GM12878 (cell line): ENCODE results near the gene CYP1A2. TPM values are rescaled to one million over a fixed set of nuclear protein-coding genes. Genes with fewer than 3 reads are reported as not detected.

Source experiments
- CEBPZ ChIP-seq: fragments of 150-350 bp; IDR thresholded peaks from 2 replicates; pipeline ENCODE4 v1.6.1; 2016; ENCODE audit warnings: low read depth, low read length
- FOXM1 ChIP-seq: IDR thresholded peaks from 2 replicates; pipeline ENCODE4 v1.6.1; 2012; ENCODE audit warnings: low read depth, mild to moderate bottlenecking, inconsistent platforms, low read length, moderate library complexity
- KDM1A ChIP-seq: fragments of 200-600 bp; sonication (generic); IDR thresholded peaks from 2 replicates; pipeline ENCODE4 v1.6.1; 2016; ENCODE audit warnings: borderline replicate concordance
- MAX ChIP-seq: IDR thresholded peaks from 2 replicates; pipeline ENCODE4 v1.6.1; 2012; ENCODE audit warnings: low read depth, low read length, improper control_type of control experiment
- MTA3 ChIP-seq: IDR thresholded peaks from 2 replicates; pipeline ENCODE4 v1.6.1; 2012; ENCODE audit warnings: low read length, inconsistent platforms, borderline replicate concordance
- MYC ChIP-seq: IDR thresholded peaks from 2 replicates; pipeline ENCODE4 v1.6.1; 2011; ENCODE audit warnings: mild to moderate bottlenecking, low read length, moderate library complexity, inconsistent platforms; ENCODE audit not compliant: insufficient read depth, insufficient replicate concordance, insufficient read length, severe bottlenecking
- NR2F1 ChIP-seq: fragments of 450-650 bp; conservative IDR thresholded peaks from 2 replicates; pipeline ENCODE4 v1.6.1; 2017; ENCODE audit warnings: mild to moderate bottlenecking
- RBBP5 ChIP-seq: fragments of 200-600 bp; sonication (generic); conservative IDR thresholded peaks from 2 replicates; pipeline ENCODE4 v1.6.1; 2016
- SKIL ChIP-seq: fragments of 450-650 bp; IDR thresholded peaks from 2 replicates; pipeline ENCODE4 v1.6.1; 2017; ENCODE audit warnings: mild to moderate bottlenecking, low read depth, inconsistent platforms; ENCODE audit not compliant: poor library complexity, severe bottlenecking
- TCF7 ChIP-seq: IDR thresholded peaks from 2 replicates; pipeline ENCODE4 v1.6.1; 2014; ENCODE audit warnings: antibody characterized with exemption, borderline replicate concordance
- ZNF622 ChIP-seq: fragments of 450-650 bp; IDR thresholded peaks from 2 replicates; pipeline ENCODE4 v1.6.1; 2017; ENCODE audit warnings: mild to moderate bottlenecking, inconsistent platforms
- polyA plus RNA-seq, 11 experiments: library from polyadenylated mRNA; depleted of rRNA in 4 of 11; unstranded in 6 of 11; stranded (reverse) in 5 of 11; fragments of >200 nt; fragmentation: Nextera tagmentation in 4 of 11; fragmentation: Illumina TruSeq in 1 of 11; extraction: Ambion mirVana in 4 of 11; extraction: Trizol in 1 of 11; gene quantifications; 1 replicate in 1 of 11; 2 replicates in 10 of 11; pipeline versions ENCODE4 v1.2.1 to v1.2.3, GENCODE V29; 2011 to 2016; ENCODE audit warnings: inconsistent platforms in 2 of 11, missing spikeins in 2 of 11, low read depth in 1 of 11
- total RNA-seq, 4 experiments: library from RNA; depleted of rRNA in 3 of 4; stranded (reverse); fragments of >200 nt in 3 of 4; fragmentation: Illumina TruSeq in 1 of 4; extraction: Trizol in 1 of 4; gene quantifications; 2 replicates each; pipeline versions ENCODE4 v1.2.1 to v1.2.3, GENCODE V29; 2013 to 2021
- TF ChIP-seq, protein P1 (sequence below): fragments of 450-650 bp; IDR thresholded peaks from 2 replicates; pipeline ENCODE4 v1.6.1; 2017; ENCODE audit warnings: antibody characterized with exemption, mild to moderate bottlenecking, moderate library complexity
- TF ChIP-seq, protein P2 (sequence below): fragments of 450-650 bp; IDR thresholded peaks from 2 replicates; pipeline ENCODE4 v1.6.1; 2017; ENCODE audit warnings: mild to moderate bottlenecking, moderate library complexity
- TF ChIP-seq, protein P3 (sequence below): fragments of 450-650 bp; IDR thresholded peaks from 2 replicates; pipeline ENCODE4 v1.6.1; 2017; ENCODE audit warnings: borderline replicate concordance

The CYP1A2 gene
- total and polyA plus RNA-seq, 10 of the 15 experiments (the other 5 are each of a cell fraction or from before 2014, with no cell fraction given), result 0.03 to 0.09 (median 0.05) TPM; not detected in 7

GRCh38 chr15:74799856-74800558 is 51.4 kb downstream of the CYP1A2 start (continued):
- TF ChIP-seq, protein P1, sequence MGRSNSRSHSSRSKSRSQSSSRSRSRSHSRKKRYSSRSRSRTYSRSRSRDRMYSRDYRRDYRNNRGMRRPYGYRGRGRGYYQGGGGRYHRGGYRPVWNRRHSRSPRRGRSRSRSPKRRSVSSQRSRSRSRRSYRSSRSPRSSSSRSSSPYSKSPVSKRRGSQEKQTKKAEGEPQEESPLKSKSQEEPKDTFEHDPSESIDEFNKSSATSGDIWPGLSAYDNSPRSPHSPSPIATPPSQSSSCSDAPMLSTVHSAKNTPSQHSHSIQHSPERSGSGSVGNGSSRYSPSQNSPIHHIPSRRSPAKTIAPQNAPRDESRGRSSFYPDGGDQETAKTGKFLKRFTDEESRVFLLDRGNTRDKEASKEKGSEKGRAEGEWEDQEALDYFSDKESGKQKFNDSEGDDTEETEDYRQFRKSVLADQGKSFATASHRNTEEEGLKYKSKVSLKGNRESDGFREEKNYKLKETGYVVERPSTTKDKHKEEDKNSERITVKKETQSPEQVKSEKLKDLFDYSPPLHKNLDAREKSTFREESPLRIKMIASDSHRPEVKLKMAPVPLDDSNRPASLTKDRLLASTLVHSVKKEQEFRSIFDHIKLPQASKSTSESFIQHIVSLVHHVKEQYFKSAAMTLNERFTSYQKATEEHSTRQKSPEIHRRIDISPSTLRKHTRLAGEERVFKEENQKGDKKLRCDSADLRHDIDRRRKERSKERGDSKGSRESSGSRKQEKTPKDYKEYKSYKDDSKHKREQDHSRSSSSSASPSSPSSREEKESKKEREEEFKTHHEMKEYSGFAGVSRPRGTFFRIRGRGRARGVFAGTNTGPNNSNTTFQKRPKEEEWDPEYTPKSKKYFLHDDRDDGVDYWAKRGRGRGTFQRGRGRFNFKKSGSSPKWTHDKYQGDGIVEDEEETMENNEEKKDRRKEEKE, result no peak
- TF ChIP-seq RBBP5 (no peak), KDM1A (no peak), MYC (no peak), MAX (0 out of 2 replicates have a peak, but pooled peaks have one; percentile 23), NR2F1 (peak; percentile 93), SKIL (no peak), CEBPZ (no peak), FOXM1 (peak; percentile 68; the same call in 1 of the 2 replicates), ZNF622 (no peak), TCF7 (no peak), MTA3 (no peak; the same call in 1 of the 2 replicates)
- TF ChIP-seq, protein P2, sequence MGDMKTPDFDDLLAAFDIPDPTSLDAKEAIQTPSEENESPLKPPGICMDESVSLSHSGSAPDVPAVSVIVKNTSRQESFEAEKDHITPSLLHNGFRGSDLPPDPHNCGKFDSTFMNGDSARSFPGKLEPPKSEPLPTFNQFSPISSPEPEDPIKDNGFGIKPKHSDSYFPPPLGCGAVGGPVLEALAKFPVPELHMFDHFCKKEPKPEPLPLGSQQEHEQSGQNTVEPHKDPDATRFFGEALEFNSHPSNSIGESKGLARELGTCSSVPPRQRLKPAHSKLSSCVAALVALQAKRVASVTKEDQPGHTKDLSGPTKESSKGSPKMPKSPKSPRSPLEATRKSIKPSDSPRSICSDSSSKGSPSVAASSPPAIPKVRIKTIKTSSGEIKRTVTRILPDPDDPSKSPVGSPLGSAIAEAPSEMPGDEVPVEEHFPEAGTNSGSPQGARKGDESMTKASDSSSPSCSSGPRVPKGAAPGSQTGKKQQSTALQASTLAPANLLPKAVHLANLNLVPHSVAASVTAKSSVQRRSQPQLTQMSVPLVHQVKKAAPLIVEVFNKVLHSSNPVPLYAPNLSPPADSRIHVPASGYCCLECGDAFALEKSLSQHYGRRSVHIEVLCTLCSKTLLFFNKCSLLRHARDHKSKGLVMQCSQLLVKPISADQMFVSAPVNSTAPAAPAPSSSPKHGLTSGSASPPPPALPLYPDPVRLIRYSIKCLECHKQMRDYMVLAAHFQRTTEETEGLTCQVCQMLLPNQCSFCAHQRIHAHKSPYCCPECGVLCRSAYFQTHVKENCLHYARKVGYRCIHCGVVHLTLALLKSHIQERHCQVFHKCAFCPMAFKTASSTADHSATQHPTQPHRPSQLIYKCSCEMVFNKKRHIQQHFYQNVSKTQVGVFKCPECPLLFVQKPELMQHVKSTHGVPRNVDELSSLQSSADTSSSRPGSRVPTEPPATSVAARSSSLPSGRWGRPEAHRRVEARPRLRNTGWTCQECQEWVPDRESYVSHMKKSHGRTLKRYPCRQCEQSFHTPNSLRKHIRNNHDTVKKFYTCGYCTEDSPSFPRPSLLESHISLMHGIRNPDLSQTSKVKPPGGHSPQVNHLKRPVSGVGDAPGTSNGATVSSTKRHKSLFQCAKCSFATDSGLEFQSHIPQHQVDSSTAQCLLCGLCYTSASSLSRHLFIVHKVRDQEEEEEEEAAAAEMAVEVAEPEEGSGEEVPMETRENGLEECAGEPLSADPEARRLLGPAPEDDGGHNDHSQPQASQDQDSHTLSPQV, result peak; percentile 76
- TF ChIP-seq, protein P3, sequence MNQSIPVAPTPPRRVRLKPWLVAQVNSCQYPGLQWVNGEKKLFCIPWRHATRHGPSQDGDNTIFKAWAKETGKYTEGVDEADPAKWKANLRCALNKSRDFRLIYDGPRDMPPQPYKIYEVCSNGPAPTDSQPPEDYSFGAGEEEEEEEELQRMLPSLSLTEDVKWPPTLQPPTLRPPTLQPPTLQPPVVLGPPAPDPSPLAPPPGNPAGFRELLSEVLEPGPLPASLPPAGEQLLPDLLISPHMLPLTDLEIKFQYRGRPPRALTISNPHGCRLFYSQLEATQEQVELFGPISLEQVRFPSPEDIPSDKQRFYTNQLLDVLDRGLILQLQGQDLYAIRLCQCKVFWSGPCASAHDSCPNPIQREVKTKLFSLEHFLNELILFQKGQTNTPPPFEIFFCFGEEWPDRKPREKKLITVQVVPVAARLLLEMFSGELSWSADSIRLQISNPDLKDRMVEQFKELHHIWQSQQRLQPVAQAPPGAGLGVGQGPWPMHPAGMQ, result no peak
